Measurements from ENCODE around the gene ZC3H7A. TPM values are rescaled to one million over a fixed set of nuclear protein-coding genes. Genes with fewer than 3 reads are reported as not detected.
A peak's percentile ranks its signal among the peaks of the same experiment; 100 is the strongest.

The ZC3H7A gene
- total and polyA plus RNA-seq, 2 of the 13 experiments (the other 11 are each of a cell fraction or from before 2014, with no cell fraction given), result 29.2 to 36.8 TPM

DNA sequence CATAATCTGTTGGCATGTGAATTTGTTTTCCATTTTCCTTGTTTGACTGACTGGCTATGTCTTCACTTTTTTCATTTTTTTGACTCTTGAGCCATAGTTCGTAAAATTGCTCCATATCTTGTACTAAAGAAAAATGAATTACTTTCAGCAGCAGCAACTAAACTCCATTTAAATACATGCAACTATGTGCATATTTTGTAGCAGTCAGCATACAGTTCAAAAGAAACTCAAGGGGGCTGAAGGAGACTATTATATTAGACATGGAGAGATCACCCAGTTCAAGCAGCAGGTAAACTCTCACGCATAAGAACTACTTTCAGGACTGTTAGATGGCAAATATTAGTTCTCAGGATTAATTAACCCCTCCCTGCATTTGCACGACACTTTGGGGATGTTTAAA is 40.8 kb downstream of the ZC3H7A start:
- TF ChIP-seq TCF7 (IDR thresholded peaks at IDR 0.05; ENCODE audit: low read depth), result no peak
- TF ChIP-seq MAFK (conservative IDR thresholded peaks at IDR 0.05 in 1 of 2, IDR thresholded peaks at IDR 0.05 in 1 of 2; ENCODE audit: low read length in 2 of 2), result peak; percentile 12 to 17; a peak in 1 of 4 replicates
- TF ChIP-seq, protein P1, sequence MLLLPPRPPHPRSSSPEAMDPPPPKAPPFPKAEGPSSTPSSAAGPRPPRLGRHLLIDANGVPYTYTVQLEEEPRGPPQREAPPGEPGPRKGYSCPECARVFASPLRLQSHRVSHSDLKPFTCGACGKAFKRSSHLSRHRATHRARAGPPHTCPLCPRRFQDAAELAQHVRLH (CRISPR knock-in tag; IDR thresholded peaks at IDR 0.05; ENCODE audit: borderline replicate concordance, low read depth), result no peak
- 0 out of 2 replicates have a peak, but pooled peaks have one; percentile 26 for TF ChIP-seq MAFF (IDR thresholded peaks at IDR 0.05; ENCODE audit: low read depth, low read length)
- no peak overlapping the region for H3K4me3 ChIP-seq (replicated peaks in 1 of 3; ENCODE audit: insufficient read depth in 1 of 3, low read depth in 2 of 3, low read length in 3 of 3)
- no peaks in the 10 kb centered on the region for H3K9me3 ChIP-seq (ENCODE audit: low read length)
- BruUV-seq (replicated peaks), result no TSS peak
- peaks cover 29 to 59% of the 10 kb centered on the region in 2 experiments for H3K36me3 ChIP-seq (replicated peaks in 1 of 2; ENCODE audit: control insufficient read depth in 1 of 2, insufficient read depth in 2 of 2, low read length in 2 of 2)
- ChIA-PET POLR2A (interaction anchor here (5.7 kb wide), 1 partner anchor 13 kb away, joined by 49 read pairs; the partner anchor contains the start of gene TXNDC11), CTCF (ENCODE audit: low intra/inter-chr PET ratio, low total read pairs) (no interaction called here)
- WGBS (ENCODE audit: low lambda C conversion rate), result 98% methylated on average over 3 of the region's 3 CpGs
- FAIRE-seq, result no peak
- ATAC-seq, result no peak
- H4K20me1 ChIP-seq (ENCODE audit: insufficient read depth, low read length), result no peaks in the 10 kb centered on the region
- no peak overlapping the region for H2AFZ ChIP-seq (ENCODE audit: low read length)
- DNase-seq (ENCODE audit: low spot score), result no peak
- H3K27ac ChIP-seq (ENCODE audit: extremely low read length, insufficient read depth, low read length), result no peak overlapping the region
- no peaks in the 10 kb centered on the region for H3K27me3 ChIP-seq (ENCODE audit: control insufficient read depth in 1 of 2, insufficient read depth in 2 of 2, low read length in 2 of 2)
- H3K9ac ChIP-seq (ENCODE audit: insufficient read depth, low read depth, low read length), result no peak overlapping the region
- peaks cover 70% of the 10 kb centered on the region for H3K4me1 ChIP-seq (ENCODE audit: insufficient read depth, low read length)
- H3K4me2 ChIP-seq (ENCODE audit: low read depth, low read length), result no peak overlapping the region
- H3K79me2 ChIP-seq (ENCODE audit: insufficient read depth, low read length), result no peaks in the 10 kb centered on the region
- in situ Hi-C loops (cut with HindIII; ENCODE audit: extremely low pct_ligation_motif_present, low pct_unique_long_range_greater_than_20kb), result no loop called here
- intact Hi-C loops (cut with micrococcal nuclease; ENCODE audit: unreplicated experiment), result no loop called here

DNA sequence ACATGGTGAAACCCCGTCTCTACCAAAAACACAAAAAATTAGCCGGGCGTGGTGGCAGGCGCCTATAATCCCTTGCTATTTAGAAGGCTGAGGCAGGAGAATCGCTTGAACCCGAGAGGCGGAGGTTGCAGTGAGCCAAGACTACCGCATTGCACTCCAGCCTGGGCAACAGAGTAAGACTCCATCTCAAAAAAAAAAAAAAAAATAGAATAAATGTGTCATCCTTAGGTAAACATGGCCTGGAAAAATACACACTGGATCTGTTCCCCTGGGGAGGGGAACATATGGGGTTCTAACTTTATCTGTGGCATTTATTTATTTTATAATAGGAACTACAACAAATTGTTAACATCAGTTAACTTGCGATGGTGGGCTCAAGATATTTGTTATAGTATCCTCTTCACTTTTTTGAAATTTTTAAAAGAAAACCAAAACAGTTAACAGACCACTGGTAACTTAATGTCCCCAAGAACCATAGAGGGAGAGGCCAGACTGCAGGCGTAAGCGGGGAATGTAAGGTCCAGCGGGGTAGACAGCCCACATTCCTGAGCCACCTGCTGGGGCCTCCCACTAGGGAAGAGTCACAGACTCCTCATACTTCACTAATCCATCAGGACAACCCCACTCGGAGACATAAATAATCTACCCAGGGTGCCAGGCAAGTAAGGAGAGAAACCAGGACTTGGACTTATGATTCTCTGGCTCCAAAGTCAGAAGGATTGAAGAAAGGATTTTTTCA is 41.9 kb downstream of the ZC3H7A start:
- Histone ChIP-seq H3K9me3 (ENCODE audit: low read length) (no peaks in the 10 kb centered on the region), H3K9ac (ENCODE audit: insufficient read depth, low read depth, low read length) (no peak overlapping the region), H2AFZ (ENCODE audit: low read length) (no peak overlapping the region), H3K4me1 (ENCODE audit: insufficient read depth, low read length) (peaks cover 70% of the 10 kb centered on the region), H3K4me2 (ENCODE audit: low read depth, low read length) (no peak overlapping the region), H3K79me2 (ENCODE audit: insufficient read depth, low read length) (no peaks in the 10 kb centered on the region), H3K27me3 (ENCODE audit: control insufficient read depth in 1 of 2, insufficient read depth in 2 of 2, low read length in 2 of 2) (no peaks in the 10 kb centered on the region), H3K27ac (ENCODE audit: extremely low read length, insufficient read depth, low read length) (peak overlapping the region; percentile 50), H4K20me1 (ENCODE audit: insufficient read depth, low read length) (no peaks in the 10 kb centered on the region), H3K4me3 (replicated peaks in 1 of 3; ENCODE audit: insufficient read depth in 1 of 3, low read depth in 2 of 3, low read length in 3 of 3) (no peak overlapping the region), H3K36me3 (replicated peaks in 1 of 2; ENCODE audit: control insufficient read depth in 1 of 2, insufficient read depth in 2 of 2, low read length in 2 of 2) (peaks cover 28 to 57% of the 10 kb centered on the region in 2 experiments)
- 94% methylated on average over 13 of the region's 13 CpGs for WGBS (ENCODE audit: low lambda C conversion rate)
- intact Hi-C loops (cut with micrococcal nuclease; ENCODE audit: unreplicated experiment) (no loop called here), in situ Hi-C loops (cut with HindIII; ENCODE audit: extremely low pct_ligation_motif_present, low pct_unique_long_range_greater_than_20kb) (no loop called here)
- DNase-seq (ENCODE audit: low spot score), result no peak
- no TSS peak for BruUV-seq (replicated peaks)
- ChIA-PET POLR2A (interaction anchor here (5.7 kb wide), 1 partner anchor 12 kb away, joined by 49 read pairs; the partner anchor contains the start of gene TXNDC11), CTCF (ENCODE audit: low intra/inter-chr PET ratio, low total read pairs) (no interaction called here)
- FAIRE-seq, result no peak
- peak; percentile 66 for ATAC-seq
- 0 out of 2 replicates have a peak, but pooled peaks have one; percentile 52 for TF ChIP-seq ZSCAN31 (CRISPR knock-in tag; IDR thresholded peaks at IDR 0.05; ENCODE audit: low read depth)
- TF ChIP-seq ZNF121 (CRISPR knock-in tag; IDR thresholded peaks at IDR 0.05), result peak; percentile 97
- TF ChIP-seq ZNF574 (CRISPR knock-in tag; IDR thresholded peaks at IDR 0.05), result peak; percentile 35; the same call in 1 of the 2 replicates
- no peak for TF ChIP-seq ZNF292 (CRISPR knock-in tag; IDR thresholded peaks at IDR 0.05; ENCODE audit: borderline replicate concordance, low read depth)
- TF ChIP-seq PHF8 (CRISPR knock-in tag; IDR thresholded peaks at IDR 0.05), result no peak
- no peak for TF ChIP-seq ZNF331 (CRISPR knock-in tag; IDR thresholded peaks at IDR 0.05)
- TF ChIP-seq, protein P2, sequence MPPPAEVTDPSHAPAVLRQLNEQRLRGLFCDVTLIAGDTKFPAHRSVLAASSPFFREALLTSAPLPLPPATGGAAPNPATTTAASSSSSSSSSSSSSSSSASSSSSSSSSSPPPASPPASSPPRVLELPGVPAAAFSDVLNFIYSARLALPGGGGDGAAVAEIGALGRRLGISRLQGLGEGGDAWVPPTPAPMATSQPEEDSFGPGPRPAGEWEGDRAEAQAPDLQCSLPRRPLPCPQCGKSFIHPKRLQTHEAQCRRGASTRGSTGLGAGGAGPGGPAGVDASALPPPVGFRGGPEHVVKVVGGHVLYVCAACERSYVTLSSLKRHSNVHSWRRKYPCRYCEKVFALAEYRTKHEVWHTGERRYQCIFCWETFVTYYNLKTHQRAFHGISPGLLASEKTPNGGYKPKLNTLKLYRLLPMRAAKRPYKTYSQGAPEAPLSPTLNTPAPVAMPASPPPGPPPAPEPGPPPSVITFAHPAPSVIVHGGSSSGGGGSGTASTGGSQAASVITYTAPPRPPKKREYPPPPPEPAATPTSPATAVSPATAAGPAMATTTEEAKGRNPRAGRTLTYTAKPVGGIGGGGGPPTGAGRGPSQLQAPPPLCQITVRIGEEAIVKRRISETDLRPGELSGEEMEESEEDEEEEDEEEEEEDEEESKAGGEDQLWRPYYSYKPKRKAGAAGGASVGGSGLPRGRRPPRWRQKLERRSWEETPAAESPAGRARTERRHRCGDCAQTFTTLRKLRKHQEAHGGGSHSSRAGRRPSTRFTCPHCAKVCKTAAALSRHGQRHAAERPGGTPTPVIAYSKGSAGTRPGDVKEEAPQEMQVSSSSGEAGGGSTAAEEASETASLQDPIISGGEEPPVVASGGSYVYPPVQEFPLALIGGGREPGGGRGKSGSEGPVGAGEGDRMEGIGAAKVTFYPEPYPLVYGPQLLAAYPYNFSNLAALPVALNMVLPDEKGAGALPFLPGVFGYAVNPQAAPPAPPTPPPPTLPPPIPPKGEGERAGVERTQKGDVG (CRISPR knock-in tag; IDR thresholded peaks at IDR 0.05; ENCODE audit: borderline replicate concordance), result peak; percentile 70; the same call in 1 of the 2 replicates

All from HepG2 (cell line).